Stimulated activated CD8-positive, alpha-beta memory T cell treated with anti-CD3 and anti-CD28 coated beads, Interleukin-7, amount 100 ng/mL, for 1 hour (primary cell): ENCODE results near the gene WBP2.
"Not testable (repeated sequence)": the region's sequence is repeated elsewhere in the genome, so short reads cannot be mapped to it uniquely, and the experiment has no call there.

ENCODE experiments used
- DNase-seq, 2 donors: peaks; one replicate each; pipeline ENCODE4 v3.0.0-alpha.2; 2020; ENCODE audit warnings: low read depth in 2 of 2

WBP2 gene

DNA sequence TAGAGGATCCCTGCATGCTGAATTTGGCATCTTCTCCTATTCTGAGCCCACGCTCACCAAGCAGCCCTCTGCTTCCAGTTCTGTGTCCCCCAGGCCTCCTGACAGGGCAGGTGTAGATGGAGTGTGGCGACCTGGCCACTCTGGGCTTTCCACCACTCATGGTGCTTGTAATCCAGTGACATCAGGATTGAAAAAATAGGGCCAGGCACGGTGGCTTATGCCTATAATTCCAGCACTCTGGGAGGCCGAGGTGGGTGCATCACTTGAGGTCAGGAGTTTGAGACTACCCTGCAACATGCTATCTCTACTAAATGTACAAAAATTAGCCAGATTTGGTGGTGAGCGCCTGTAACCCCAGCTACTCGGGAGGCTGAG, 41.1 kb downstream of the WBP2 start:
- DNase-seq: no peak

DNA sequence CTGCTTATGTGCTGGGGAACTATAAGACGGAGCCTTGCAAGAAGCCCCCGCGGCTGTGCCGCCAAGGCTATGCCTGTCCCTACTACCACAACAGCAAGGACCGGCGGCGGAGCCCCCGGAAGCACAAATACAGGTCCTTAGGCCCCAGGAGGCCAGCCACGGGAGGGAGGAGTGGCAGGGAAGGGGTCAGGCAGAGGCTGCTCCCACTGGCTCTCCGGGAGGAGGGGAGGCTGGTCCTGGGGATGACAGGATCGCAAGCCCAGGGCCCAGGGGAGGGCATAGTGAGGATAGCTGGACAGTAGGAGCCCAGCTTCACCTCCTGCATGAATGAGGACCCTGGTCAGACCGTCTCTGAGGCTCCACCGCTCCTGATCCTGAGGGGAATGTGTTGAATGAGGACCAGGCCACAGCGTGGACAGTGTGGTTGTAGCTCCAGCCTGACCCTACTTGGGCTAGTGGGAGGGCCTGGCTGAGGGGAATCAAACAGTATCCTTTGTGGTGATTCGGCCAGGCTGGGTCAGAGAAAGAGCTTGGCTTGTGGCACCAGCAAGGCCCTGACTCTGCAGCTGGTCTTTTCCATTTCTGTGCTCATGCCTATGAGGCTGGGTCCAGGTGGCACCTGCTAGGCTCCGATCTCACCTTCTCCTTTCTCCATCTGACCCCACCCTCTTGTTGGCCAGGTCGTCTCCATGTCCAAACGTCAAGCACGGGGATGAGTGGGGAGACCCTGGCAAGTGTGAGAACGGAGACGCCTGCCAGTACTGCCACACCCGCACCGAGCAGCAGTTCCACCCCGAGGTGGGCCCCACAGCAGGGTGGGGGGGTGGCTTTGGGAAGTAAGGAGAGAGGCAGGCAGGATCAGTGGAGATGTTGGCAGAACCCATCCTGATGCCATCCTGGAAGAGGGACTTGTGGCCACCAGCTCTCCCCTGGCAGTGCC, 41.8 kb downstream of the WBP2 start:
- no peak for DNase-seq

GRCh38 chr17:75812096-75813013, 42.8 kb downstream of the WBP2 start:
- DNase-seq: no peak

DNA sequence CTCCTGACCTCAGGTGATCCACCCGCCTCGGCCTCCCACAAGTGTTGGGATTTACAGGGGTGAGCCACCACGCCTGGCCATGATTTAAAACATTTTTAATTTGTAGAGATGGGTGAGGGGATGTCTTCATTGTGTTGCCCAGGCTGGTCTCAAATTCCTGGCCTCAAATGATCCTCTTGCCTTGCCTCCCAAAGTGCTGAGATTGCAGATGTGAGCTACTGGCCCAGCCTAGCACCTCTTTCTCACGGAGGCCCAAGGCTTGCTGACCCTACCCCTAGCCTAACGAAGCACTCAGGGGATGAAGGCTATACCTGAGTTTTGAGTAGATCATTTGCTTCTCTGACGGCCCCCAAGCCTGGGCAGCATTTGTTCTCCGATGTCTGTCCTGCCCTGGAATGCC, 44.0 kb downstream of the WBP2 start:
- no peak for DNase-seq

- not testable (repeated sequence) for DNase-seq
These were observed 44.4 kb downstream of the WBP2 start for GRCh38 chr17:75810756-75811155.

GRCh38 chr17:75810216-75810615, 44.9 kb downstream of the WBP2 start:
- DNase-seq: no peak

DNA sequence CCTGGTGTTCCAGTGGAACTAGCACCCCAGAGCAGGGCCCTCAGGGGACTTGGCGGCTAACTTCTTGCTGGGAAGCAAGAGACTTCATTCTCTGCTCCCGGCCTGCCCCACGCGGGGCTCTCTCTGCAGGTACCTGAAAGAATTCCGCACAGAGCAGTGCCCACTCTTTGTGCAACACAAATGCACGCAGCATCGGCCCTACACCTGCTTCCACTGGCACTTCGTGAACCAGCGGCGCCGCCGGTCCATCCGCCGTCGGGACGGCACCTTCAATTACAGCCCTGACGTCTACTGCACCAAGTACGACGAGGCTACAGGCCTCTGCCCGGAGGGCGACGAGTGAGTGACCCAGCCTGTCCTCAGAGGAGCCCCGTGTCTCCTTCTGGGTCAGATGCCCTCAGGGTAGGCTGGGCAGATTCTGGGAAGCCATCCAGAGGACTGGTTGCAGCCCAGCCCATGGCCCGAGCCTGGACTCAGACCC, 45.5 kb downstream of the WBP2 start:
- no peak for DNase-seq

GRCh38 chr17:75808905-75809621, 46.1 kb downstream of the WBP2 start:
- no peak for DNase-seq

GRCh38 chr17:75808549-75808904, 46.6 kb downstream of the WBP2 start:
- DNase-seq: no peak

DNA sequence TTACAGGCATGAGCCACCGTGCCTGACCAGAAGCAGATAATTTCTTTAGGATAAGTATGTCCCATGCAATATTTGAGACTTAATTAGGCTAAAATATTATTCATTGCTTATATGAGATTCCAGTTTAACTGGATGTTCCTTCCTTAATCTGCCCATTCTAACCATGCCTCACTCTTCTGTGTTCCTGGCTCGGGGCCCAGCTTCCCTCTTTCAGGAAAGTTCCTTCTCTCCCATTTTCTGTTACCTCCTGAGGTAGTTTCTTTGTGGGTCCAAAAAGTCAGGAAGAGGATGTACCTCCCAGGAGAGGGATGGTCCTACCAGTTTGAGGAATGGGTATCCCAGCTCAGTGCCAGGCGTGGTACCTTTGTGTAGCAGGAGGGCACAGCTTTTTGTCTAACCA, 47.3 kb downstream of the WBP2 start:
- DNase-seq: no peak

DNA sequence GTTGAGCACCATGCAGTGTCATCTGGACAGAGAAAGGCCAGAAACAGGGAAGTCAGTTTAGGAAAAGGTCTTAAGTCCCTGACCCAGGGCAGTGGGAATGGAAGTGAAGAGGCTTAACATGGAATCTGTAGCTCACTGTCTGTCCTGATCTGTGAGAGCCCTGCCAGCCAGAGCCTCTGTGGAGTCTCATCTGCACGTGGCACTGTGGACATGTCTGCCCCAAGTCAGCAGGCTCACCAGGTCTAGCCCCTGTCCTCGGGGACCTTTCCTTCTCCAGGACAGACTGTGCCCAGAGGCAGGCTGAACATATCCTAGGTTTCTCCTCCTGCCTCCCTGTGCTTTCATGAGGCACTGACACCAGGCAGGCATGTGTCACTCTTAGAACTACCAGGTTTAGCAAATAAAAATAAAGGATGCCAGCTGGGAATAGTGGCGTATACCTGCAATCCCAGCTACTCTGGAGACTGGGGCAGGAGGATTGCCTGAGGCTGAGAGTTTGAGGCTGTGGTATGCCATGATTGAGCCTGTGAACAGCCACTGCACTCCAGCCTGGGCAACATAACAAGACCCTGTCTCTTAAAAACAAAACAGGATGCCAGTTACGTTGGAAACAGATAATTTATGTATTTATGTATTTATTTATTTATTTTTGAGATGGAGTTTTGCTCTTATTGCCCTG, 48.2 kb downstream of the WBP2 start:
- no peak for DNase-seq

DNA sequence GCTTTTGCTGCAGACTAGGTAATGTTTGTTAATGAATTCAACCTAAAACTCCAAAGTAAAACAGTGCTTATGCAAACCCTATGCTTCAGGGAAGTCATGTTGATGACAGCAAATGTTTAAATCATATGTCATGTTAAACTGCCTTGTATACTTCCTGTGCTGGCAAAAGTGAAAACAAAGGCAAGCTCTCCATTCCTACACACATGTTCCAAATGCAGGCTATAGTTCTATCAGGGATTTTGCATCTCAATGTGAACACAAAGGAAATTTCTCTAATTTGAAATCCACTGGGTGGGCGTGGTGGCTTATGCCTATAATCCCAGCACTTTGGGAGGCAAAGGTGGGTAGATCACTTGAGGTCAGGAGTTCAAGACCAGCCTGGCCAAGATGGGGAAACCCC, 51.3 kb downstream of the WBP2 start:
- no peak for DNase-seq

DNA sequence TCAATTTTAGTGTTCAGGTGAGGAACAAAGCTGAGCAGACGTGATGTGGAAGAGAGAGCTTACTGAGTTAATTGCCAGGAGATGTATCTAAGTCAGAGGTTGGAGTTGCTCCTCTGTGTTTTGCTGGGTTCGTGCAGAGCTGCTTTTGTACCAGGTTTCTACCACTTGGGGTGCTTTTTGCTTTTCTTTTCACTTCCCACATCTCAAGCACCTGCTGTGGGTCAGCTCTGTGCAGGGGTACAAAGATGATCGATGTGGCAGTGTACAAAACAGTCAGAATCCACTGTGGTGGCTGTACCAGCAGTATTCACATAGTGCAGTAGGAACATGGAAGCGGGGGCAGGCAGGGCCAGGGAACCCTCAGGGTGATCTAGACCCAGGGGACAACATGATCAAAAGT, 55.7 kb downstream of the WBP2 start:
- DNase-seq: no peak

- no peak for DNase-seq
These were observed 59.1 kb downstream of the WBP2 start for GRCh38 chr17:75795820-75796607.
